Cardiac fibroblast (primary cell): ENCODE measurements around the gene SCAPER.

Experiments used
- DNase-seq, 2 donors: peaks; one replicate each; pipeline versions ENCODE4 v3.0.0 to v3.0.0-alpha.2; 2010; ENCODE audit warnings: low read depth in 2 of 2
- H3K4me3 ChIP-seq, 2 donors: replicated peaks in 1 of 2; 1 replicate in 1 of 2; 2 replicates in 1 of 2; pipeline ENCODE4 v1.5.1; 2011; ENCODE audit warnings: low read depth in 2 of 2, low read length in 2 of 2, mild to moderate bottlenecking in 2 of 2, moderate library complexity in 1 of 2
- CTCF ChIP-seq: IDR thresholded peaks from one replicate; pipeline ENCODE4 v1.5.1; 2011; ENCODE audit warnings: low read depth, mild to moderate bottlenecking, low read length, inconsistent platforms

The SCAPER gene

GRCh38 chr15:76945494-76946093, 40.5 kb upstream of the SCAPER start:
- TF ChIP-seq CTCF, result no peak
- no peak overlapping the region for H3K4me3 ChIP-seq

GRCh38 chr15:76942331-76942730, 37.2 kb upstream of the SCAPER start:
- TF ChIP-seq CTCF, result no peak
- DNase-seq, result no peak

More at GRCh38 chr15:76945494-76946093, 40.5 kb upstream of the SCAPER start:
- no peak for DNase-seq

GRCh38 chr15:76941636-76942035, 36.5 kb upstream of the SCAPER start:
- no peak for DNase-seq
- TF ChIP-seq CTCF, result no peak
- H3K4me3 ChIP-seq, result no peak overlapping the region

More at GRCh38 chr15:76942331-76942730, 37.2 kb upstream of the SCAPER start:
- no peak overlapping the region for H3K4me3 ChIP-seq

GRCh38 chr15:76939715-76940114, 34.6 kb upstream of the SCAPER start:
- DNase-seq, result no peak
- no peak overlapping the region for H3K4me3 ChIP-seq
- TF ChIP-seq CTCF, result no peak

GRCh38 chr15:76938752-76939151, 33.6 kb upstream of the SCAPER start:
- DNase-seq, result no peak
- no peak overlapping the region for H3K4me3 ChIP-seq
- TF ChIP-seq CTCF, result no peak

- DNase-seq, result peak; percentile 59 to 66
Measured at GRCh38 chr15:76936671-76937070, 31.5 kb upstream of the SCAPER start.

More at GRCh38 chr15:76936671-76937070, 31.5 kb upstream of the SCAPER start:
- TF ChIP-seq CTCF, result no peak
- no peak overlapping the region for H3K4me3 ChIP-seq
